Measurements from ENCODE around the gene ALDH1A3.

The ALDH1A3 gene

GRCh38 chr15:100929641-100930042 is 50.0 kb downstream of the ALDH1A3 start:
- H3K4me1 ChIP-seq (ENCODE audit: control insufficient read depth, insufficient read depth, low read length): no peaks in the 10 kb centered on the region
- H3K36me3 ChIP-seq (ENCODE audit: control insufficient read depth, insufficient read depth, low read length): peaks cover 2% of the 10 kb centered on the region
- H3K27me3 ChIP-seq (ENCODE audit: control insufficient read depth, insufficient read depth, low read length): no peaks in the 10 kb centered on the region
- no peak overlapping the region for H3K4me3 ChIP-seq (ENCODE audit: low read length)
- H3K9ac ChIP-seq (ENCODE audit: low read length): no peak overlapping the region
- no peak overlapping the region for H3K27ac ChIP-seq (ENCODE audit: low read depth, low read length)

GRCh38 chr15:100930306-100930848 is 50.7 kb downstream of the ALDH1A3 start:
- Histone ChIP-seq H3K4me1 (ENCODE audit: control insufficient read depth, insufficient read depth, low read length) (no peaks in the 10 kb centered on the region), H3K27ac (ENCODE audit: low read depth, low read length) (no peak overlapping the region), H3K36me3 (ENCODE audit: control insufficient read depth, insufficient read depth, low read length) (peaks cover 2% of the 10 kb centered on the region), H3K4me3 (ENCODE audit: low read length) (no peak overlapping the region), H3K27me3 (ENCODE audit: control insufficient read depth, insufficient read depth, low read length) (no peaks in the 10 kb centered on the region), H3K9ac (ENCODE audit: low read length) (no peak overlapping the region)

- H3K4me1 ChIP-seq (ENCODE audit: control insufficient read depth, insufficient read depth, low read length): no peaks in the 10 kb centered on the region
- H3K9ac ChIP-seq (ENCODE audit: low read length): no peak overlapping the region
- no peaks in the 10 kb centered on the region for H3K27me3 ChIP-seq (ENCODE audit: control insufficient read depth, insufficient read depth, low read length)
- no peaks in the 10 kb centered on the region for H3K36me3 ChIP-seq (ENCODE audit: control insufficient read depth, insufficient read depth, low read length)
- no peak overlapping the region for H3K4me3 ChIP-seq (ENCODE audit: low read length)
- H3K27ac ChIP-seq (ENCODE audit: low read depth, low read length): no peak overlapping the region
Measured at GRCh38 chr15:100931143-100931890, 51.7 kb downstream of the ALDH1A3 start.

- no peaks in the 10 kb centered on the region for H3K27me3 ChIP-seq (ENCODE audit: control insufficient read depth, insufficient read depth, low read length)
- no peaks in the 10 kb centered on the region for H3K4me1 ChIP-seq (ENCODE audit: control insufficient read depth, insufficient read depth, low read length)
- no peaks in the 10 kb centered on the region for H3K36me3 ChIP-seq (ENCODE audit: control insufficient read depth, insufficient read depth, low read length)
- H3K4me3 ChIP-seq (ENCODE audit: low read length): no peak overlapping the region
- H3K9ac ChIP-seq (ENCODE audit: low read length): no peak overlapping the region
- no peak overlapping the region for H3K27ac ChIP-seq (ENCODE audit: low read depth, low read length)
Measured at GRCh38 chr15:100932676-100933348, 53.2 kb downstream of the ALDH1A3 start.

GRCh38 chr15:100934166-100934565 is 54.5 kb downstream of the ALDH1A3 start:
- no peaks in the 10 kb centered on the region for H3K27me3 ChIP-seq (ENCODE audit: control insufficient read depth, insufficient read depth, low read length)
- no peak overlapping the region for H3K4me3 ChIP-seq (ENCODE audit: low read length)
- H3K9ac ChIP-seq (ENCODE audit: low read length): no peak overlapping the region
- no peak overlapping the region for H3K27ac ChIP-seq (ENCODE audit: low read depth, low read length)
- H3K36me3 ChIP-seq (ENCODE audit: control insufficient read depth, insufficient read depth, low read length): no peaks in the 10 kb centered on the region
- no peaks in the 10 kb centered on the region for H3K4me1 ChIP-seq (ENCODE audit: control insufficient read depth, insufficient read depth, low read length)

- Histone ChIP-seq H3K4me3 (ENCODE audit: low read length) (no peak overlapping the region), H3K36me3 (ENCODE audit: control insufficient read depth, insufficient read depth, low read length) (no peaks in the 10 kb centered on the region), H3K9ac (ENCODE audit: low read length) (no peak overlapping the region), H3K4me1 (ENCODE audit: control insufficient read depth, insufficient read depth, low read length) (no peaks in the 10 kb centered on the region), H3K27ac (ENCODE audit: low read depth, low read length) (no peak overlapping the region), H3K27me3 (ENCODE audit: control insufficient read depth, insufficient read depth, low read length) (no peaks in the 10 kb centered on the region)
Measured at GRCh38 chr15:100934726-100935125, 55.1 kb downstream of the ALDH1A3 start.

GRCh38 chr15:100937171-100937570 is 57.5 kb downstream of the ALDH1A3 start:
- Histone ChIP-seq H3K9ac (ENCODE audit: low read length) (no peak overlapping the region), H3K27me3 (ENCODE audit: control insufficient read depth, insufficient read depth, low read length) (no peaks in the 10 kb centered on the region), H3K4me3 (ENCODE audit: low read length) (no peak overlapping the region), H3K27ac (ENCODE audit: low read depth, low read length) (no peak overlapping the region), H3K4me1 (ENCODE audit: control insufficient read depth, insufficient read depth, low read length) (no peaks in the 10 kb centered on the region), H3K36me3 (ENCODE audit: control insufficient read depth, insufficient read depth, low read length) (no peaks in the 10 kb centered on the region)

- Histone ChIP-seq H3K9ac (ENCODE audit: low read length) (no peak overlapping the region), H3K27me3 (ENCODE audit: control insufficient read depth, insufficient read depth, low read length) (no peaks in the 10 kb centered on the region), H3K27ac (ENCODE audit: low read depth, low read length) (no peak overlapping the region), H3K36me3 (ENCODE audit: control insufficient read depth, insufficient read depth, low read length) (no peaks in the 10 kb centered on the region), H3K4me1 (ENCODE audit: control insufficient read depth, insufficient read depth, low read length) (no peaks in the 10 kb centered on the region), H3K4me3 (ENCODE audit: low read length) (no peak overlapping the region)
Measured at GRCh38 chr15:100939791-100940190, 60.2 kb downstream of the ALDH1A3 start.

GRCh38 chr15:100940767-100941379 is 61.2 kb downstream of the ALDH1A3 start:
- H3K27me3 ChIP-seq (ENCODE audit: control insufficient read depth, insufficient read depth, low read length): no peaks in the 10 kb centered on the region
- no peak overlapping the region for H3K9ac ChIP-seq (ENCODE audit: low read length)
- no peaks in the 10 kb centered on the region for H3K36me3 ChIP-seq (ENCODE audit: control insufficient read depth, insufficient read depth, low read length)
- no peak overlapping the region for H3K27ac ChIP-seq (ENCODE audit: low read depth, low read length)
- no peaks in the 10 kb centered on the region for H3K4me1 ChIP-seq (ENCODE audit: control insufficient read depth, insufficient read depth, low read length)
- H3K4me3 ChIP-seq (ENCODE audit: low read length): no peak overlapping the region

GRCh38 chr15:100941536-100941935 is 61.9 kb downstream of the ALDH1A3 start:
- H3K9ac ChIP-seq (ENCODE audit: low read length): no peak overlapping the region
- no peaks in the 10 kb centered on the region for H3K4me1 ChIP-seq (ENCODE audit: control insufficient read depth, insufficient read depth, low read length)
- no peaks in the 10 kb centered on the region for H3K36me3 ChIP-seq (ENCODE audit: control insufficient read depth, insufficient read depth, low read length)
- H3K4me3 ChIP-seq (ENCODE audit: low read length): no peak overlapping the region
- no peaks in the 10 kb centered on the region for H3K27me3 ChIP-seq (ENCODE audit: control insufficient read depth, insufficient read depth, low read length)
- H3K27ac ChIP-seq (ENCODE audit: low read depth, low read length): no peak overlapping the region

GRCh38 chr15:100942656-100943425 is 63.2 kb downstream of the ALDH1A3 start:
- no peaks in the 10 kb centered on the region for H3K36me3 ChIP-seq (ENCODE audit: control insufficient read depth, insufficient read depth, low read length)
- no peak overlapping the region for H3K4me3 ChIP-seq (ENCODE audit: low read length)
- no peak overlapping the region for H3K27ac ChIP-seq (ENCODE audit: low read depth, low read length)
- no peak overlapping the region for H3K9ac ChIP-seq (ENCODE audit: low read length)
- H3K27me3 ChIP-seq (ENCODE audit: control insufficient read depth, insufficient read depth, low read length): no peaks in the 10 kb centered on the region
- H3K4me1 ChIP-seq (ENCODE audit: control insufficient read depth, insufficient read depth, low read length): no peaks in the 10 kb centered on the region

Data from rectal smooth muscle tissue (tissue), 1 donor.